Stimulated activated CD4-positive, alpha-beta T cell treated with anti-CD3 and anti-CD28 coated beads, TNF-alpha, amount 100 ng/mL, for 4 hours (primary cell): Measurements from ENCODE around the gene IL11.
"Not testable (repeated sequence)": the region's sequence is repeated elsewhere in the genome, so short reads cannot be mapped to it uniquely, and the experiment has no call there.

Experiments used
- DNase-seq, 3 experiments: peaks; one replicate each; pipeline ENCODE4 v3.0.0-alpha.2; 2020; ENCODE audit warnings: low read depth in 3 of 3

The IL11 gene

DNA sequence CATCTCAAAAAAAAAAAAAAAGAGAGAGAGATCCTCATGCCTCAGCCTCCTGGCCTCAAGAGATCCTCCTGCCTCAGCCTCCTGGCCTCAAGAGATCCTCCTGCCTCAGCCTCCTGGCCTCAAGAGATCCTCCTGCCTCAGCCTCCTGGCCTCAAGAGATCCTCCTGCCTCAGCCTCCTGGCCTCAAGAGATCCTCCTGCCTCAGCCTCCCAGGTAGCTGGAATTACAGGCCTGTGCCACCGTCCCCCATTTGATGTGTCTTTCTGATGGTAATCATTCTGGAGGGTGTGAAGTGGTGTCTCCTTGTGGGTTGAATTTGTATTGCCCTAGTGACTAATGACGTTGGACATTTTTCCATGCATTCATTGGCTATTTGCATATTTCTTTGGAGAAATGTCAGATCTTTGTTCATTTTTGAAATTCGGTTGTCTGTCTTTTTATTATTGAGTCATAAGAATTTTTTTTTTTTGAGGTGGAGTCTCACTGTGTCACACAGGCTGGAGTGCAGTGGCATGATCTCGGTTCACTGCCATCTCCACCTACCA lies 41.4 kb downstream of the IL11 start:
- not testable (repeated sequence) for DNase-seq

DNA sequence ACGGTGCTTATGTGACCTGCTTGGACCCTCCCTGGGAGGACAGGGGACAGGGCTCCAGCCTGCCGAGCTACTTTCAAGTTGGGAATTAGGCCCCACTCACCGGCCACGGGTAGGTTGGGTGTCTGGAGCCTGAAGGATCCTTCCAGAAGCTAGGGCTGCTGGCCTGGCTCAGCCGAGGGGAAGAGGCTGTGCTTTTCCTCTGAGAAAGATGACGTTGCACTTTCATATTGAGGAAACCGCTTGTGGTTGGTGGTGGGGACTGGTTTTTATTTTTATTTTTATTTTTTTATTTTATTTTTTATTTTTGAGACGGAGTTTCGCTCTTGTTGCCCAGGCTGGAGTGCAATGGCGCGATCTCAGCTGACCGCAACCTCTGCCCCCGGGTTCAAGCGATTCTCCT lies 45.1 kb downstream of the IL11 start, which contains the start of gene TMEM150B:
TMEM150B (minus strand) TSS at position 170 of the 400 bp plus-strand sequence. CDS start 4,305 bp downstream, outside the sequence.
- DNase-seq, result no peak

DNA sequence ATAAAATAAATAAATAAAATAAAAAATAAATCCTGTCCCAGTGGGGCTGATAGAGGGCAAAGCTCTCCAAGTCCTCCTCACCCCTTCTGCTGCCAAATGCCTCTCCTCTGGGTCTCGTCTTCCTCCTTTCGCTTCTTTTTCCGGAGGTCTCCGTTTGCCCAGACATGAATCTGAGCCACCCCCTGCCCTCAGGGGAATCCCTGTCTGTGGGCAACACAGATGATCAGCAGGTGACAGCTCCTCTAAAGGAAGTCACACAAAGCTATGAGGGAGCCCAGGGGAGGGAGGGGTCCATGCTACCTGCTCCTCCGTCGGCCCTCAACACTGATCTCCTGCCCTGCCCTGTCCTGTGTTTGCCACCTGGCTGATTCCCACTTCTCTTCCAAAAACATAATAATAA lies 45.6 kb downstream of the IL11 start:
- DNase-seq, result no peak

DNA sequence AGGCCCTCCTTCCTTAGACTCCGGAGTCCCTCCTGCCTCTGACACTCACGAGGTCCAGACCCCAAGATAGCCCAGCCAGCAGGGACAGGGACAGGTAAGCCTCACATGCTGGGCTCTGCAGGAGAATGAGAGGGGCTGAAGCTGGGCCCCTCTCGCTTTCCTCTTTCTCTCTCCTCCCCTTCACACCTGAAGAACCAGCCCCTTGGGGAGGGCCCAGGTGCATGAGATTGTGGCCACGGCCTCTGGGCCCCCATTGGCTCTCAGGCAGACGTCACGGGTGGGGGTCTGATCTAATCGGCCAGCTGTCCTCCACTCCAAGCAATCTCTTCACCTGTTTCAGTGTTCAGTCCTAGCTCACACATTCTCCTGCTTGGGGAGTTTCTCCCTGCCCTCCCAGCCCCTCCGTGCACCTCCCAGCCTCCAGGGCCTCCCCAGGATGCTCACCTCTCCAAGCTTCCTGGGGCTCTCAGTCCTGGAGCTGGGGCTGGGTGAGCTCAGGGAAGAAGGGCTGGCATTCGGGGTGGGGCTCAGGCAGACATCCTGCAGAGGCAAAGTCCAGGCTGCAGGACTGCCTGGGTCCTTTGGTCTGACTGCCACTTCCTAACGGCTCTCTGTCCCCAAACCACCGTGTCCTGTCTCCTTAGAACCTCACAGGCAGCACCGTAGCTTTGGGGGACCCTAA lies 47.9 kb downstream of the IL11 start:
- no peak for DNase-seq

DNA sequence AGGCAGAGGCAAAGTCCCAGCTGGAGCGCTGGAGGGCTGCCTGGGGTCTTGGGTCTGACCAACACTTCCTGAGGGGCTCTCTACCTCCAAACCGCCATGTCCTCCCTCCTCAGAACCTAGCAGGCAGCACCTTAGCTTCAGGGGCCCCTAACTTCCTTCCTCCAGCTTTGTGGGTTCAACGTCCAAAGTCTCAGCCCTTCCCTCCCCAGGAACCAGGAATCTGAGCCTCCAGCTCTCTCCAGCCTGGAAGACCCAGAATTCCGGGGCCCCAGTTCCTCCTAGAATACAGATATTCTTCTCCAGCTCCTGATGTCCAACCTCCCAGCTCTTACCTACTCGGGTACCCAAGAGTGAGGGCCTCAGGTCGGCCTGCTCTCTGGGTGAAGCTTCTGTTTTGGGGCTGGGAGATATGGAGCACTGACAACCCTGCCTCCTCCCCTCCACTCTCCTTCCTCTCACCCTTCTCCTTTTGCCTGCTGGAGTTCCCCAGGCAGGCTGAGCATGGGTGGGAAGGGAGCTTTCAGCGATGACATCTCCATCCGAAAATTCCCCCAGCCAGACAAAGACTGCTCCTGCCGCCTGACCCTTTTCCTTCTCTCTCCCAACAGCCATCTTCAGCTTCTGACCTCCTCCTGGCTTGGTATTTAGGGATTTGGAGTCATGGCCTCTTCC lies 48.7 kb downstream of the IL11 start:
- no peak for DNase-seq

DNA sequence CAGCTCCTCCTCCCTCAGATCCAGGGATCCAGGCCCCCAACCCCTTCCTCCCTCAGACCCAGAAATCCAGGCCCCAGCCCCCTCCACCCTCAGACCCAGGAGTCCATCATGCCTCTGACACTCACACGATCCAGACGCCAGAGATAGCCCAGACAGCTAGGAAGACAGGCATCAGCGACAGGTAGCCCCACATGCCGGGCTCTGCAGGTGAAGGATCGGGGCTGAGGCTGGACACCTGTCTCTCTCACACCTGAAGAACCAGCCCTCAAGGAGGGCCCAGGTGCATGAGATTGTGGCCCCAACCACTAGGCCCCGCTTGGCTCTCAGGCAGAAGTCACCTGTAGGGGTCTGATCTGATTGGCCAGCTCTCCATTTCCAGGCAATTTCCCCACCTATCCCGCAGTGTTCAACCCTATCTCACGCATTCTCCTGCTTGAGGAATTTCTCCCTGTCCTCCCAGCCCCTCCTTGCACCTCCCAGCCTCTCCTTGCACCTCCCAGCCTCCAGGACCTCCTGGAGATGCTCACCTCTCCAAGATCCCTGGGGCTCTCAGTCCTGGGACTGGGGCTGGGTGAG lies 49.3 kb downstream of the IL11 start:
- DNase-seq, result no peak

DNA sequence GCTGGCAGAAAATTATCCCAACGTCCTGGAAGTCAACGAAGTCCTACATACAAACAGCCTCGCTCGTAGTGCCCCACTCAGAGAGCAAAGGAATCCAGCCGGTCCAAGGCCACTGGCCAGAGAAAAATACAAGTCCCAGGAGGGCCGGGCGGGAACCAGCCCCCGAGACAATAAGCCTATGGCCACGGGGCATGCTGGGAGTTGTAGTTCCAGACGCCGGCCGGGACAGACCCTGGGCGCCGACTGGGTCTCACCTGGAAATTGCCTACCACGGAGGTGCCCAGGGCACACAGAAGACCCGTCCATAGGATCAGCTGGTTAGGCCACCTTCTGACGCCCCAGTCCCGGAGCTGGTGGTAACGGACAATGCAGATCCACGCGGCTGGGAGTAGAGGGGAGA lies 50.5 kb downstream of the IL11 start:
- DNase-seq, result no peak

DNA sequence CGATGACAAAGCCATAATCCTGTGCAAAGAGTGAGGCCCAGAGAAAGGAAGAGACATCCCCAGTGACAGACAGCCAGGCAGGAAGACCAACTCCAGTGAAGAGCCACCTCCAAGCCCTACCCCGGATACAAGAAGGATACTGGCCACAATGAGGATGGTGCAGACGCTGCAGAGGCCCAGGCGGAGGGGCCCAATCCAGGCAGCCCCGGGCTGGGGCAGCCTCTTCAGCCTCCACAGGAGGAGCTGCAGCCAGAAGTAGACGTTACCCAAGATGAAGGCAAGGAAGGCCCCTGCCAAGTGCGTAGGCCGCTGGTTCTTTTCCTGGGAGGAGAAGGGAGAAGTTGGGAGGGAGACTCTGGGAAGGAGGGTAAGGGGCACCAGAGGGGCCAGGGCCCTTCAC lies 53.6 kb downstream of the IL11 start:
- DNase-seq, result no peak

DNA sequence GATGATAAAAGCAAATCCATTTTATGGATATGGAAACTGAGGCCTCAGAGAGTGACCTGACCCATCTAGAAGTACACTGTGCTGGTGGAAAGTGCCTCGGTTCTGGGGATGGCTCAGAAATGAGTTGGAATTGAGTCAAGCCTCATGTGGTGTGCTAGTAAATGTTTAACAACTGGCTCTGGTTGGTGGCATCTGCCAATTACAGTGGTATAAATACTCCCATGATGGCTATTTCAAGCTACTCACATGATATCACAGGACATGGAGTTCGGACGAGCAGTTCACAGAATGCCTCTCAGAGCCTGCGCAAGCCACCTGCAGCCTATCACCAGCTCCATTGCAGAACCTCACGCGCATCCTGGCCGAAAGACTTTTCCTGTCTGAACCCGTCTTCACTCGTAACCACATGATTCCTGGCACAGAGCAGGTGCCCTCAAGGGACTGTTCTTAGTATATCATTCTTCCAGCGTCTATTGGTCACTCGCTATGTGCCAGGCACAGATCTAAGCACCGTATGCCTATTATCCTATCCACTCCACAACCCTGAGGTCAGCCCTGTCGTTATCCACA lies 54.2 kb downstream of the IL11 start:
- DNase-seq, result no peak

DNA sequence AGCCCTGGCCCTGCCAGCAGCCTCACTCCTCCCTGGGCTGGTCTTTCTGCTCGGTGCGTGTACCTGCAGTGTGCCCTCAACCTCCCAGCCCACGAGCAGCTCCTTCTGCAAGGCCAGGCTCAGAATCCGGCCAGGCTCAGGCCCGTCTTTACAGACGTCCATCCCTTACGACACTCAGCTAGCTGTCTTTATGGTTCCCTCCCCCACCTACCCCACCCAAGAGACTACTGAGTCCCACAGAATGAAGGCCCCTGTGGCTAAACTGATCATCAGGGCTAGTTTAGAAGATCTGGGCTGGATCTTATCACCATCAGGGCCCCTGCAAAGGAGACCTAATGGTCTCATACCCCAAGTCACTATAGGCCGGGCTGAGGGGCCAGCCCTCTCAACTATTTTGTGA lies 55.9 kb downstream of the IL11 start:
- DNase-seq, result no peak
